ENCODE data around the gene PRSS48. TPM values are rescaled to one million over a fixed set of nuclear protein-coding genes. Genes with fewer than 3 reads are reported as not detected.

Gene PRSS48
- total and polyA plus RNA-seq, 2 of the 4 experiments (the other 2 are of a cell fraction): not detected

DNA sequence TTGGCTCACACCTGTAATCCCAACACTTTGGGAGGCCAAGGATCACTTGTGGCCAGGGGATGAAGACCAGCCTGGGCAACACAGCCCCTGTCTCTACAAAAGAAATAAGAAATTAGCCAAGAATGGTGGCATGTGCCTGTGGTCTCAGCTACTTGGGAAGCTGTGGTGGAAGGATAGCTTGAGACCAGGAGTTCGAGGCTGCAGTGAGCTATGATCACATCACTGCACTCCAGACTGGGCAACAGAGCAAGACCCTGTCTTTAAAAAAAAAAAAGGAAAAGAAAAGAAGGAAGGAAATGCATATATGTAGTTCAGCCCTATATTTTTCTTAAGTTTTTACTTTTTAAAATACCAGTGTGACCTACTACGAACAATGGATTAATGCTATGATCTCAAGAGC lies 15.1 kb downstream of the PRSS48 start:
- H2AK9ac ChIP-seq (replicated peaks; ENCODE audit: low read depth, low read length, poor library complexity): no peak overlapping the region
- 0 out of 2 replicates have a peak, but pooled peaks cover 3% of the 10 kb centered on the region for H3K9me1 ChIP-seq (ENCODE audit: insufficient read depth, low read length)
- ChIA-PET POLR2A (ENCODE audit: unreplicated experiment) (no interaction called here), CTCF (interaction anchor here (0.6 kb wide), 1 partner anchor 1767 kb away, joined by 3 read pairs; no protein-coding TSS in a partner anchor)
- H4K5ac ChIP-seq (ENCODE audit: low read depth, low read length): no peak overlapping the region
- no peak overlapping the region for H3K27ac ChIP-seq (ENCODE audit: insufficient read depth, low read length)
- H2AK5ac ChIP-seq (ENCODE audit: low read depth, low read length): no peak overlapping the region
- peak overlapping the region; percentile 5; the same call in 1 of the 2 replicates for H3K4ac ChIP-seq (ENCODE audit: low read depth, low read length)
- H2BK120ac ChIP-seq (ENCODE audit: low read depth, low read length): no peak overlapping the region
- no peak overlapping the region for H3K4me2 ChIP-seq (ENCODE audit: low read depth, low read length)
- H3K56ac ChIP-seq (ENCODE audit: extremely low read depth, insufficient read depth, low read length): no peak overlapping the region
- H3K18ac ChIP-seq (ENCODE audit: low read depth, low read length): no peak overlapping the region
- no peaks in the 10 kb centered on the region for H3K4me1 ChIP-seq (ENCODE audit: control insufficient read depth, insufficient read depth, low read length)
- H3K23ac ChIP-seq (ENCODE audit: low read depth, low read length): no peak overlapping the region
- no peak overlapping the region for H3K14ac ChIP-seq (replicated peaks; ENCODE audit: low read depth, low read length)
- H3K79me1 ChIP-seq (ENCODE audit: low read depth in 1 of 2, low read length in 2 of 2): no peaks in the 10 kb centered on the region
- ATAC-seq (ENCODE audit: low read depth) (no peak), DNase-seq (no peak)
- dilution Hi-C loops (cut with HindIII; ENCODE audit: low sequenced_read_pairs, unreplicated experiment) (no loop called here), intact Hi-C loops (cut with micrococcal nuclease) (no loop called here), in situ Hi-C loops (cut with MboI; ENCODE audit: low sequenced_read_pairs) (no loop called here)
- BruUV-seq (replicated peaks): no TSS peak
- no peaks in the 10 kb centered on the region for H4K20me1 ChIP-seq (ENCODE audit: insufficient read depth, low read length)
- no peaks in the 10 kb centered on the region for H3K9me3 ChIP-seq (ENCODE audit: control insufficient read depth, insufficient read depth, low read length)
- no peak overlapping the region for H2BK5ac ChIP-seq (ENCODE audit: low read depth, low read length, poor library complexity, severe bottlenecking)
- no peak overlapping the region for H4K8ac ChIP-seq (ENCODE audit: low read depth in 2 of 2, low read length in 2 of 2)
- H2AFZ ChIP-seq (replicated peaks; ENCODE audit: low read length, poor library complexity): no peak overlapping the region
- H2BK15ac ChIP-seq (ENCODE audit: low read depth, low read length): no peak overlapping the region
- H3K9ac ChIP-seq (ENCODE audit: low read depth, low read length): no peak overlapping the region
- H2BK20ac ChIP-seq (ENCODE audit: low read depth, low read length): no peak overlapping the region
- no peak overlapping the region for H3K4me3 ChIP-seq (ENCODE audit: insufficient read depth, low read depth, low read length)
- no peak overlapping the region for H4K91ac ChIP-seq (ENCODE audit: insufficient read depth, low read depth, low read length)
- WGBS, 2 experiments (ENCODE audit: extremely low coverage in 2 of 2, insufficient read length in 1 of 2): no CpG with 5 or more reads among the region's 2 CpGs
- H3K27me3 ChIP-seq (ENCODE audit: control insufficient read depth, insufficient read depth, low read length): no peaks in the 10 kb centered on the region
- no peaks in the 10 kb centered on the region for H3K36me3 ChIP-seq (ENCODE audit: control insufficient read depth, insufficient read depth, low read length)
- no peak for TF ChIP-seq NFE2L2 (IDR thresholded peaks at IDR 0.05; ENCODE audit: low read depth, low read length)
- no peak for TF ChIP-seq RFX5 (IDR thresholded peaks at IDR 0.05; ENCODE audit: low read depth, low read length)
- TF ChIP-seq, protein P1, sequence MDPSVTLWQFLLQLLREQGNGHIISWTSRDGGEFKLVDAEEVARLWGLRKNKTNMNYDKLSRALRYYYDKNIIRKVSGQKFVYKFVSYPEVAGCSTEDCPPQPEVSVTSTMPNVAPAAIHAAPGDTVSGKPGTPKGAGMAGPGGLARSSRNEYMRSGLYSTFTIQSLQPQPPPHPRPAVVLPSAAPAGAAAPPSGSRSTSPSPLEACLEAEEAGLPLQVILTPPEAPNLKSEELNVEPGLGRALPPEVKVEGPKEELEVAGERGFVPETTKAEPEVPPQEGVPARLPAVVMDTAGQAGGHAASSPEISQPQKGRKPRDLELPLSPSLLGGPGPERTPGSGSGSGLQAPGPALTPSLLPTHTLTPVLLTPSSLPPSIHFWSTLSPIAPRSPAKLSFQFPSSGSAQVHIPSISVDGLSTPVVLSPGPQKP (IDR thresholded peaks at IDR 0.05; ENCODE audit: borderline replicate concordance, low read depth, low read length): no peak
- TF ChIP-seq CHD1 (IDR thresholded peaks at IDR 0.05; ENCODE audit: low read depth, low read length): no peak
- TF ChIP-seq SMC3 (IDR thresholded peaks at IDR 0.05; ENCODE audit: low read depth, low read length): no peak
- no peak for TF ChIP-seq POLR2A (IDR thresholded peaks at IDR 0.05; ENCODE audit: low read depth, low read length)
- TF ChIP-seq, protein P2, sequence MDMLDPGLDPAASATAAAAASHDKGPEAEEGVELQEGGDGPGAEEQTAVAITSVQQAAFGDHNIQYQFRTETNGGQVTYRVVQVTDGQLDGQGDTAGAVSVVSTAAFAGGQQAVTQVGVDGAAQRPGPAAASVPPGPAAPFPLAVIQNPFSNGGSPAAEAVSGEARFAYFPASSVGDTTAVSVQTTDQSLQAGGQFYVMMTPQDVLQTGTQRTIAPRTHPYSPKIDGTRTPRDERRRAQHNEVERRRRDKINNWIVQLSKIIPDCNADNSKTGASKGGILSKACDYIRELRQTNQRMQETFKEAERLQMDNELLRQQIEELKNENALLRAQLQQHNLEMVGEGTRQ (IDR thresholded peaks at IDR 0.05; ENCODE audit: low read depth, low read length): no peak
- TF ChIP-seq BHLHE40 (IDR thresholded peaks at IDR 0.05; ENCODE audit: low read depth, low read length): no peak

All from IMR-90 (cell line).